Aorta (tissue), 5 donors: ENCODE data around the gene FER. TPM values are rescaled to one million over a fixed set of nuclear protein-coding genes. Genes with fewer than 3 reads are reported as not detected.
A peak's percentile ranks its signal among the peaks of the same experiment; 100 is the strongest.
"Not testable (repeated sequence)": the region's sequence is repeated elsewhere in the genome, so short reads cannot be mapped to it uniquely, and the experiment has no call there.

ENCODE experiments used
- ATAC-seq: fragments of 200-7000 bp; cut with Tn5 transposase; one replicate; pipeline ENCODE4 v1.9.1; 2022; ENCODE audit warnings: moderate library complexity; ENCODE audit not compliant: low FRiP score
- DNase-seq, 2 donors: peaks; one replicate each; pipeline ENCODE4 v3.0.0-alpha.2; 2020
- H3K27ac ChIP-seq, 2 donors: one replicate each; pipeline ENCODE4 v1.5.1; 2013; ENCODE audit warnings: low read length in 2 of 2, mild to moderate bottlenecking in 2 of 2, moderate library complexity in 2 of 2, control low read depth in 1 of 2, inconsistent platforms in 1 of 2, low read depth in 1 of 2
- H3K27me3 ChIP-seq, 2 donors: one replicate each; pipeline ENCODE4 v1.6.1; 2013; ENCODE audit warnings: control low read depth in 1 of 2, low read length in 1 of 2, mild to moderate bottlenecking in 1 of 2, moderate library complexity in 1 of 2; ENCODE audit not compliant: insufficient read depth in 2 of 2, control insufficient read depth in 1 of 2
- H3K36me3 ChIP-seq, 2 donors: one replicate each; pipeline ENCODE4 v1.6.1; 2013; ENCODE audit warnings: control low read depth in 1 of 2, low read length in 1 of 2, mild to moderate bottlenecking in 1 of 2; ENCODE audit not compliant: insufficient read depth in 2 of 2, control insufficient read depth in 1 of 2
- H3K4me1 ChIP-seq, 2 donors: one replicate each; pipeline ENCODE4 v1.6.1; 2013; ENCODE audit warnings: low read length in 2 of 2, control low read depth in 1 of 2, mild to moderate bottlenecking in 1 of 2, moderate library complexity in 1 of 2; ENCODE audit not compliant: insufficient read depth in 2 of 2, control insufficient read depth in 1 of 2
- H3K4me3 ChIP-seq, 2 donors: one replicate each; pipeline ENCODE4 v1.5.1; 2013; ENCODE audit warnings: low read length in 2 of 2, control low read depth in 1 of 2, mild to moderate bottlenecking in 1 of 2
- H3K9me3 ChIP-seq: one replicate; pipeline ENCODE4 v1.6.1; 2013; ENCODE audit warnings: mild to moderate bottlenecking, low read length; ENCODE audit not compliant: control insufficient read depth
- WGBS, 2 donors: extraction: QIAGEN DNeasy Blood & Tissue Kit; methylation state at CpG; one replicate each; pipeline ENCODE4 v1.1.7; 2013; 5-methylcytosine and 5-hydroxymethylcytosine counted together
- intact Hi-C, 2 donors: fragments of 100-400 bp; cut with DNase I; formaldehyde crosslinking; loops; one replicate each; pipeline versions ENCODE4 v1.14.2 to v1.15.0; 2022
- polyA plus RNA-seq, 2 donors: library from polyadenylated mRNA; stranded (reverse); fragments of 200-250 nt; gene quantifications; one replicate each; pipeline ENCODE4 v1.2.3, GENCODE V29; 2013
- total RNA-seq, 2 donors: library from RNA; stranded (reverse); fragmentation: NEBNext Ultra II Directional; extraction: Animal tissue kit (Norgen Biotek cat#: 25700); gene quantifications; one replicate each; pipeline ENCODE4 v1.2.1, GENCODE V29; 2021
- donor health status: healthy with polysubstance abuse.
- donor health status: Bipolar disorder and iron deficiency.
- donor health status: DM: no; HTN: no; CAD: no.
- donor health status: DM: no; HTN: no; CAD: no.
- donor health status: DM: yes; HTN: yes; CAD: no.

The FER gene
- total and polyA plus RNA-seq, 4 donors = 5.1 to 54.6 (median 27.8) TPM

- peaks cover 1 to 4% of the 10 kb centered on the region in 2 donors for H3K4me1 ChIP-seq
- H3K9me3 ChIP-seq = no peaks in the 10 kb centered on the region
- ATAC-seq (no peak), DNase-seq (no peak)
- H3K36me3 ChIP-seq = no peaks in the 10 kb centered on the region
- 7 to 12% methylated on average over 2 of the region's 2 CpGs for WGBS, 2 donors
- H3K27ac ChIP-seq = no peak overlapping the region
- no peaks in the 10 kb centered on the region for H3K27me3 ChIP-seq
- H3K4me3 ChIP-seq = no peak overlapping the region
- intact Hi-C loops = no loop called here
Measured at GRCh38 chr5:109045710-109046109, 298.0 kb downstream of the FER start.

GRCh38 chr5:109049565-109049964, 301.9 kb downstream of the FER start:
- ATAC-seq = no peak
- H3K27ac ChIP-seq = no peak overlapping the region
- intact Hi-C loops = no loop called here
- WGBS, 2 donors = 68 to 69% methylated on average over 1 of the region's 1 CpG
- DNase-seq = no peak
- peaks cover 1 to 4% of the 10 kb centered on the region in 2 donors for H3K4me1 ChIP-seq
- H3K4me3 ChIP-seq = no peak overlapping the region
- H3K9me3 ChIP-seq = no peaks in the 10 kb centered on the region
- no peaks in the 10 kb centered on the region for H3K36me3 ChIP-seq
- no peaks in the 10 kb centered on the region for H3K27me3 ChIP-seq

- ATAC-seq, intact Hi-C loops, H3K4me1 ChIP-seq, H3K27me3 ChIP-seq, DNase-seq, H3K4me3 ChIP-seq, H3K36me3 ChIP-seq, H3K9me3 ChIP-seq, H3K27ac ChIP-seq: not testable (repeated sequence)
- 34 to 90% methylated on average over 1 of the region's 1 CpG for WGBS, 2 donors
Measured at GRCh38 chr5:109050321-109050720, 302.6 kb downstream of the FER start.

- H3K36me3 ChIP-seq, H3K27me3 ChIP-seq, H3K4me1 ChIP-seq, ATAC-seq, H3K4me3 ChIP-seq, intact Hi-C loops, H3K9me3 ChIP-seq, DNase-seq, H3K27ac ChIP-seq: not testable (repeated sequence)
- 96 to 98% methylated on average over 5 of the region's 5 CpGs for WGBS, 2 donors
Measured at GRCh38 chr5:109052216-109052615, 304.5 kb downstream of the FER start.

- DNase-seq = no peak
- no peak overlapping the region for H3K27ac ChIP-seq
- H3K4me3 ChIP-seq = no peak overlapping the region
- 67 to 70% methylated on average over 4 of the region's 4 CpGs for WGBS, 2 donors
- H3K9me3 ChIP-seq = no peaks in the 10 kb centered on the region
- no peaks in the 10 kb centered on the region for H3K4me1 ChIP-seq
- no peaks in the 10 kb centered on the region for H3K36me3 ChIP-seq
- intact Hi-C loops = no loop called here
- no peaks in the 10 kb centered on the region for H3K27me3 ChIP-seq
- ATAC-seq = no peak
Measured at GRCh38 chr5:109053995-109054417, 306.3 kb downstream of the FER start.

- ATAC-seq (no peak), DNase-seq (peak in 1 of 2 donors; percentile 33)
- intact Hi-C loops = no loop called here
- Histone ChIP-seq H3K36me3 (no peaks in the 10 kb centered on the region), H3K4me3 (no peak overlapping the region), H3K27me3 (no peaks in the 10 kb centered on the region), H3K27ac (no peak overlapping the region), H3K4me1 (no peaks in the 10 kb centered on the region), H3K9me3 (no peaks in the 10 kb centered on the region)
- WGBS, 2 donors = 93 to 97% methylated on average over 7 of the region's 7 CpGs
Measured at GRCh38 chr5:109060378-109061025, 312.8 kb downstream of the FER start.

GRCh38 chr5:109062664-109063063, 315.0 kb downstream of the FER start:
- H3K4me3 ChIP-seq = no peak overlapping the region

GRCh38 chr5:109063223-109063622, 315.5 kb downstream of the FER start:
- intact Hi-C loops = no loop called here
- H3K27me3 ChIP-seq = no peaks in the 10 kb centered on the region
- WGBS, 2 donors = 41 to 68% methylated on average over 1 of the region's 1 CpG
- H3K9me3 ChIP-seq = no peaks in the 10 kb centered on the region
- H3K27ac ChIP-seq = no peak overlapping the region
- ATAC-seq (no peak), DNase-seq (no peak)
- H3K4me1 ChIP-seq = no peaks in the 10 kb centered on the region
- H3K4me3 ChIP-seq = no peak overlapping the region
- H3K36me3 ChIP-seq = no peaks in the 10 kb centered on the region

More at GRCh38 chr5:109062664-109063063, 315.0 kb downstream of the FER start:
- Histone ChIP-seq H3K36me3 (no peaks in the 10 kb centered on the region), H3K9me3 (no peaks in the 10 kb centered on the region), H3K27ac (no peak overlapping the region), H3K27me3 (no peaks in the 10 kb centered on the region), H3K4me1 (no peaks in the 10 kb centered on the region)
- ATAC-seq (peak; percentile 69), DNase-seq (no peak)
- intact Hi-C loops = no loop called here
- 10 to 11% methylated on average over 1 of the region's 1 CpG for WGBS, 2 donors

- intact Hi-C loops = no loop called here
- Histone ChIP-seq H3K4me1 (peaks cover 1 to 3% of the 10 kb centered on the region in 2 donors), H3K4me3 (no peak overlapping the region), H3K27ac (no peak overlapping the region), H3K9me3 (no peaks in the 10 kb centered on the region), H3K36me3 (no peaks in the 10 kb centered on the region), H3K27me3 (no peaks in the 10 kb centered on the region)
- 95 to 97% methylated on average over 2 of the region's 2 CpGs for WGBS, 2 donors
- no peak for DNase-seq
- no peak for ATAC-seq
Measured at GRCh38 chr5:109076741-109077140, 329.0 kb downstream of the FER start.
